ENCODE results near the gene MAB21L2. TPM values are rescaled to one million over a fixed set of nuclear protein-coding genes. Genes with fewer than 3 reads are reported as not detected.

Gene MAB21L2
- total RNA-seq, 1 experiment from 2014 or later: not detected

DNA sequence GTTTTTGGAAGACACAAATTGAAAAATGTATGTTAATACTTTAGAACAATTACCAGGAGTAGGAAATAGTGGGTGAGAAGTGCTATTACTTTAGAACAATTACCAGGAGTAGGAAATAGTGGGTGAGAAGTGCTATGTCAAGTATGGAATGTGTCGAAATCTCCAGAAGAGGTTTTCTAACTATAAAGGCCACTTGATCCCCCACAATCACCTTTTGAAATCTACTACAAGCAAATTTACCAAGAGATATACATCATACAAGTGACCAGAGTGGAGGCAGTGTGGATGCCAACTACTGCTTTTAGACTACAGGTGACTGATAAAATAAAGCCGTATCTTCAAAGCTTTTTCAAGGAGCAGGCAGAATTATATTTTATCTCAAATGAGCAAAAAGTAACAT is 43.1 kb downstream of the MAB21L2 start:
- no peak overlapping the region for H3K27ac Mint-ChIP-seq (ENCODE audit: unreplicated experiment)
- Histone ChIP-seq H3K36me3 (ENCODE audit: control insufficient read depth, insufficient read depth, low read length) (no peaks in the 10 kb centered on the region), H3K9me3 (no peaks in the 10 kb centered on the region), H3K4me1 (no peaks in the 10 kb centered on the region), H3K4me3 (ENCODE audit: low read depth, low read length) (no peak overlapping the region), H3K27me3 (replicated peaks; ENCODE audit: control insufficient read depth, insufficient read depth, low read length) (no peaks in the 10 kb centered on the region; the same call in 1 of the 2 replicates)
- no peaks in the 10 kb centered on the region for H3K9me3 Mint-ChIP-seq (ENCODE audit: unreplicated experiment)
- DNase-seq: no peak
- TF ChIP-seq, protein P1, sequence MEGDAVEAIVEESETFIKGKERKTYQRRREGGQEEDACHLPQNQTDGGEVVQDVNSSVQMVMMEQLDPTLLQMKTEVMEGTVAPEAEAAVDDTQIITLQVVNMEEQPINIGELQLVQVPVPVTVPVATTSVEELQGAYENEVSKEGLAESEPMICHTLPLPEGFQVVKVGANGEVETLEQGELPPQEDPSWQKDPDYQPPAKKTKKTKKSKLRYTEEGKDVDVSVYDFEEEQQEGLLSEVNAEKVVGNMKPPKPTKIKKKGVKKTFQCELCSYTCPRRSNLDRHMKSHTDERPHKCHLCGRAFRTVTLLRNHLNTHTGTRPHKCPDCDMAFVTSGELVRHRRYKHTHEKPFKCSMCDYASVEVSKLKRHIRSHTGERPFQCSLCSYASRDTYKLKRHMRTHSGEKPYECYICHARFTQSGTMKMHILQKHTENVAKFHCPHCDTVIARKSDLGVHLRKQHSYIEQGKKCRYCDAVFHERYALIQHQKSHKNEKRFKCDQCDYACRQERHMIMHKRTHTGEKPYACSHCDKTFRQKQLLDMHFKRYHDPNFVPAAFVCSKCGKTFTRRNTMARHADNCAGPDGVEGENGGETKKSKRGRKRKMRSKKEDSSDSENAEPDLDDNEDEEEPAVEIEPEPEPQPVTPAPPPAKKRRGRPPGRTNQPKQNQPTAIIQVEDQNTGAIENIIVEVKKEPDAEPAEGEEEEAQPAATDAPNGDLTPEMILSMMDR (IDR thresholded peaks at IDR 0.05; ENCODE audit: insufficient read depth in 1 of 2, low read depth in 1 of 2, low read length in 1 of 2, severe bottlenecking in 1 of 2, unreplicated experiment in 1 of 2): no peak
- intact Hi-C loops (cut with micrococcal nuclease; ENCODE audit: unreplicated experiment): no loop called here
- no peak overlapping the region for H3K4me3 Mint-ChIP-seq (ENCODE audit: unreplicated experiment)
- H3K4me1 Mint-ChIP-seq (ENCODE audit: low read depth, unreplicated experiment): no peaks in the 10 kb centered on the region
- no peaks in the 10 kb centered on the region for H3K27me3 Mint-ChIP-seq (ENCODE audit: insufficient read depth, unreplicated experiment)
- ChIA-PET POLR2A (no interaction called here), CTCF (no interaction called here)
- no peaks in the 10 kb centered on the region for H3K36me3 Mint-ChIP-seq (ENCODE audit: insufficient read depth, unreplicated experiment)
- no TSS peak for BruUV-seq (replicated peaks)

DNA sequence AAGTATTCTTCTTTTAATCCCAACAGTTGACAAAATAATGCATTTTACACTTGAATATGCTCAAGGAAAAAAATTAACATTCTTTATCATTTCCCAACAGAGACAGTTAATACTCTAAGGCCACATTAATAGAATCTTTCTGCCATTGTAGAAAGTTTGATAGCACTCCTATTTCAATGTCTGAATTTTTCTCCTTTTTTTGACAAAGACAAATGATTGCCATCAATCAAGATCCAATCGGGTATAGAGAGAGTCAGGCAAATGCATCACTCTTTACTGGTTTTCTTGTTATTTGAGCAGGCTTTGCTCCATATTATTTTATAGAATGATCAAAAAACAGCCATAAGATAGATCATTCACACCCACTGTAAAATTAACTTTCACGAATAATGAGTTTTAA is 46.1 kb downstream of the MAB21L2 start:
- H3K9me3 Mint-ChIP-seq (ENCODE audit: unreplicated experiment): peaks cover 10% of the 10 kb centered on the region
- intact Hi-C loops (cut with micrococcal nuclease; ENCODE audit: unreplicated experiment): no loop called here
- no TSS peak for BruUV-seq (replicated peaks)
- no peak overlapping the region for H3K27ac Mint-ChIP-seq (ENCODE audit: unreplicated experiment)
- H3K36me3 Mint-ChIP-seq (ENCODE audit: insufficient read depth, unreplicated experiment): no peaks in the 10 kb centered on the region
- Histone ChIP-seq H3K4me3 (ENCODE audit: low read depth, low read length) (no peak overlapping the region), H3K9me3 (no peaks in the 10 kb centered on the region), H3K36me3 (ENCODE audit: control insufficient read depth, insufficient read depth, low read length) (no peaks in the 10 kb centered on the region), H3K27me3 (replicated peaks; ENCODE audit: control insufficient read depth, insufficient read depth, low read length) (no peaks in the 10 kb centered on the region; the same call in 1 of the 2 replicates), H3K4me1 (no peaks in the 10 kb centered on the region)
- POLR2A ChIA-PET: no interaction called here
- TF ChIP-seq, protein P1 (IDR thresholded peaks at IDR 0.05; ENCODE audit: insufficient read depth in 1 of 2, low read depth in 1 of 2, low read length in 1 of 2, severe bottlenecking in 1 of 2, unreplicated experiment in 1 of 2): no peak
- no peaks in the 10 kb centered on the region for H3K4me1 Mint-ChIP-seq (ENCODE audit: low read depth, unreplicated experiment)
- CTCF ChIA-PET: no interaction called here
- no peak for DNase-seq
- H3K4me3 Mint-ChIP-seq (ENCODE audit: unreplicated experiment): no peak overlapping the region
- no peaks in the 10 kb centered on the region for H3K27me3 Mint-ChIP-seq (ENCODE audit: insufficient read depth, unreplicated experiment)

DNA sequence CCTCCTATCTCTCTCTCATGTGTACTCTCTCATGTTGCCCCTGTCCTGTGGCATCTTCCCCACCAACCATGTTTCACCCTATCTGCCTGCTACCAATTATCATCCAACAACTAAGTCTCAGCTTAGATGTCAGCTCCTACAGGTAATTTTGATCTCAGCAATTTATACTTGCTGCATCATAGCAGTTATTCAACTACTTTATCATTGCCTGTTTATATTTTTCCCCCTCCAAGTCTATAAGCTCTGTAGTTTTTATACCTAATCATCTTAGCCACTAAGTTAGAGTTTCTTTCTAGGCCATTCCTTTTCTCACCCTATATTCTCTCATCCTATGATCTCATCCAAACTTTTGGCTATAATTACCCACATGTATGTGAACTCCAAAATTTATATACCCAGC is 50.7 kb downstream of the MAB21L2 start:
- H3K4me1 ChIP-seq: no peaks in the 10 kb centered on the region
- H3K36me3 ChIP-seq (ENCODE audit: control insufficient read depth, insufficient read depth, low read length): no peaks in the 10 kb centered on the region
- ChIA-PET POLR2A (no interaction called here), CTCF (no interaction called here)
- intact Hi-C loops (cut with micrococcal nuclease; ENCODE audit: unreplicated experiment): no loop called here
- no peaks in the 10 kb centered on the region for H3K4me1 Mint-ChIP-seq (ENCODE audit: low read depth, unreplicated experiment)
- H3K4me3 ChIP-seq (ENCODE audit: low read depth, low read length): no peak overlapping the region
- H3K9me3 ChIP-seq: no peaks in the 10 kb centered on the region
- no TSS peak for BruUV-seq (replicated peaks)
- peaks cover 18% of the 10 kb centered on the region for H3K9me3 Mint-ChIP-seq (ENCODE audit: unreplicated experiment)
- DNase-seq: no peak
- H3K36me3 Mint-ChIP-seq (ENCODE audit: insufficient read depth, unreplicated experiment): peaks cover 6% of the 10 kb centered on the region
- TF ChIP-seq, protein P1 (IDR thresholded peaks at IDR 0.05; ENCODE audit: insufficient read depth in 1 of 2, low read depth in 1 of 2, low read length in 1 of 2, severe bottlenecking in 1 of 2, unreplicated experiment in 1 of 2): no peak
- H3K27me3 ChIP-seq (replicated peaks; ENCODE audit: control insufficient read depth, insufficient read depth, low read length): no peaks in the 10 kb centered on the region; the same call in 1 of the 2 replicates
- H3K4me3 Mint-ChIP-seq (ENCODE audit: unreplicated experiment): no peak overlapping the region
- H3K27ac Mint-ChIP-seq (ENCODE audit: unreplicated experiment): no peak overlapping the region
- H3K27me3 Mint-ChIP-seq (ENCODE audit: insufficient read depth, unreplicated experiment): no peaks in the 10 kb centered on the region
